GM23338 (cell line): ENCODE measurements around the gene PRKCH.

Source experiments
- CREB1 ChIP-seq: fragments of 250-450 bp; sonication (Bioruptor Pico); IDR thresholded peaks from 2 replicates; pipeline ENCODE4 v1.5.0; 2020; ENCODE audit warnings: low read depth, mild to moderate bottlenecking, moderate library complexity
- EZH2 ChIP-seq: fragments of 200-600 bp; sonication (generic); IDR thresholded peaks from one replicate; pipeline ENCODE4 v1.8.0; 2017; ENCODE audit warnings: antibody characterized with exemption, mild to moderate bottlenecking, low read depth; ENCODE audit not compliant: unreplicated experiment
- EZH2phosphoT487 ChIP-seq: fragments of 200-600 bp; sonication (generic); IDR thresholded peaks from one replicate; pipeline ENCODE4 v1.8.1; 2018; ENCODE audit warnings: antibody characterized with exemption; ENCODE audit not compliant: unreplicated experiment
- JUNB ChIP-seq: IDR thresholded peaks from one replicate; pipeline ENCODE4 v1.6.1; 2016; ENCODE audit warnings: antibody characterized with exemption; ENCODE audit not compliant: unreplicated experiment
- NANOG ChIP-seq: IDR thresholded peaks from 2 replicates; pipeline ENCODE4 v1.6.1; 2016; ENCODE audit warnings: antibody characterized with exemption, borderline replicate concordance
- POLR2AphosphoS5 ChIP-seq: IDR thresholded peaks from 2 replicates; pipeline ENCODE4 v1.6.1; 2016; ENCODE audit warnings: antibody characterized with exemption, low read depth
- REST ChIP-seq: IDR thresholded peaks from one replicate; pipeline ENCODE4 v1.6.1; 2018; ENCODE audit warnings: antibody characterized with exemption; ENCODE audit not compliant: unreplicated experiment
- ZNF114 ChIP-seq: fragments of 250-450 bp; sonication (Bioruptor Pico); IDR thresholded peaks from 2 replicates; pipeline ENCODE4 v1.5.0; 2020; ENCODE audit warnings: mild to moderate bottlenecking, moderate library complexity
- TF ChIP-seq, protein P1 (sequence below), 2 experiments: fragments of 200-600 bp in 1 of 2; sonication (generic) in 1 of 2; conservative IDR thresholded peaks; 2 replicates each; pipeline versions ENCODE4 v1.5.1 to v1.6.1; 2016 to 2017; ENCODE audit warnings: antibody characterized with exemption in 2 of 2, low read depth in 2 of 2, mild to moderate bottlenecking in 2 of 2, moderate library complexity in 1 of 2
- TF ChIP-seq, protein P2 (sequence below): IDR thresholded peaks from 2 replicates; pipeline ENCODE4 v1.6.1; 2016; ENCODE audit warnings: antibody characterized with exemption

DNA sequence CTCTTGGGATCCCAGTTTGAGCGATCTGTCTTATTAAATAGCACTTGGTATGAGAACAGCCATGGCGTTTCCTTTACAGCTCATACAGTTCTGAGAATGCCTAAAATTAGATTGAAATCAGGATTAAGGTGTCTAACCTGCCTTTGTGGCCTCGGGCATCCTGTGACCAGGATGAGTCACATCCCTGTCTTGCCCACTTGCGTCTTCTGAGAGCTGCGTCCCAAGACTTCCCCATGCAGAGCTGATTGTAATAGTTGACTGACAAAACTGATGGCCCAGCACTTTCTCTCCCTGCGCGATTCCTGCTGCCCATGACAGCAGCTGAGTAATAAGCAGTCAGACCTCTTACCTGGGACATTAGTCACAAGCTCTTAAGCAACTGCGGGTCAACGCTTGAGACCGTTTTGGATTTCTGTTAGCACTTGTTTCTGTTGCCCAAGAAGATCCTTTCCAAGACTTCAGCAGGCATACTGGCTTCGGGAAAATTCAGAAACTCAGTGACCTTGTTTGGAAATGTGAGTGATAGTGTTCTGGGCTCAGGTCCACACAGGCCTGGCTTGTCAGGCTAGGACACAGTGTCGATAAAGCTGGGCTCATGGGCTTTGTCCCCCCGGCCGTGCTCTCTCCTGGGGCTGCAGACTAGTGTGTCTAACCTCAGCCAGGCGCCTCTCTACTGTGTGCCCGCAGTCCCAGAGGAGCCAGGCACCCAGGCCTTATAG is 204.1 kb downstream of the PRKCH start:
- TF ChIP-seq, protein P1, sequence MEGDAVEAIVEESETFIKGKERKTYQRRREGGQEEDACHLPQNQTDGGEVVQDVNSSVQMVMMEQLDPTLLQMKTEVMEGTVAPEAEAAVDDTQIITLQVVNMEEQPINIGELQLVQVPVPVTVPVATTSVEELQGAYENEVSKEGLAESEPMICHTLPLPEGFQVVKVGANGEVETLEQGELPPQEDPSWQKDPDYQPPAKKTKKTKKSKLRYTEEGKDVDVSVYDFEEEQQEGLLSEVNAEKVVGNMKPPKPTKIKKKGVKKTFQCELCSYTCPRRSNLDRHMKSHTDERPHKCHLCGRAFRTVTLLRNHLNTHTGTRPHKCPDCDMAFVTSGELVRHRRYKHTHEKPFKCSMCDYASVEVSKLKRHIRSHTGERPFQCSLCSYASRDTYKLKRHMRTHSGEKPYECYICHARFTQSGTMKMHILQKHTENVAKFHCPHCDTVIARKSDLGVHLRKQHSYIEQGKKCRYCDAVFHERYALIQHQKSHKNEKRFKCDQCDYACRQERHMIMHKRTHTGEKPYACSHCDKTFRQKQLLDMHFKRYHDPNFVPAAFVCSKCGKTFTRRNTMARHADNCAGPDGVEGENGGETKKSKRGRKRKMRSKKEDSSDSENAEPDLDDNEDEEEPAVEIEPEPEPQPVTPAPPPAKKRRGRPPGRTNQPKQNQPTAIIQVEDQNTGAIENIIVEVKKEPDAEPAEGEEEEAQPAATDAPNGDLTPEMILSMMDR (conservative IDR thresholded peaks at IDR 0.05; ENCODE audit: low read depth in 2 of 2) = no peak
- TF ChIP-seq EZH2phosphoT487 (no peak), EZH2 (no peak), CREB1 (CRISPR knock-in tag) (no peak), REST (no peak), ZNF114 (CRISPR knock-in tag) (no peak), POLR2AphosphoS5 (no peak), JUNB (no peak), NANOG (no peak)
- TF ChIP-seq, protein P2, sequence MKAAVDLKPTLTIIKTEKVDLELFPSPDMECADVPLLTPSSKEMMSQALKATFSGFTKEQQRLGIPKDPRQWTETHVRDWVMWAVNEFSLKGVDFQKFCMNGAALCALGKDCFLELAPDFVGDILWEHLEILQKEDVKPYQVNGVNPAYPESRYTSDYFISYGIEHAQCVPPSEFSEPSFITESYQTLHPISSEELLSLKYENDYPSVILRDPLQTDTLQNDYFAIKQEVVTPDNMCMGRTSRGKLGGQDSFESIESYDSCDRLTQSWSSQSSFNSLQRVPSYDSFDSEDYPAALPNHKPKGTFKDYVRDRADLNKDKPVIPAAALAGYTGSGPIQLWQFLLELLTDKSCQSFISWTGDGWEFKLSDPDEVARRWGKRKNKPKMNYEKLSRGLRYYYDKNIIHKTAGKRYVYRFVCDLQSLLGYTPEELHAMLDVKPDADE = no peak
